GM21576 (cell line): ENCODE data around the gene PRKACA.
"Not testable (repeated sequence)": the region's sequence is repeated elsewhere in the genome, so short reads cannot be mapped to it uniquely, and the experiment has no call there.

Source experiments
- ATAC-seq: cut with Tn5 transposase; IDR thresholded peaks from one replicate; pipeline ENCODE4 v1.9.1; 2021; ENCODE audit warnings: mild to moderate bottlenecking, moderate library complexity; ENCODE audit not compliant: unreplicated experiment

PRKACA gene

GRCh38 chr19:14052470-14052869 lies 65.1 kb downstream of the PRKACA start:
- no peak for ATAC-seq

DNA sequence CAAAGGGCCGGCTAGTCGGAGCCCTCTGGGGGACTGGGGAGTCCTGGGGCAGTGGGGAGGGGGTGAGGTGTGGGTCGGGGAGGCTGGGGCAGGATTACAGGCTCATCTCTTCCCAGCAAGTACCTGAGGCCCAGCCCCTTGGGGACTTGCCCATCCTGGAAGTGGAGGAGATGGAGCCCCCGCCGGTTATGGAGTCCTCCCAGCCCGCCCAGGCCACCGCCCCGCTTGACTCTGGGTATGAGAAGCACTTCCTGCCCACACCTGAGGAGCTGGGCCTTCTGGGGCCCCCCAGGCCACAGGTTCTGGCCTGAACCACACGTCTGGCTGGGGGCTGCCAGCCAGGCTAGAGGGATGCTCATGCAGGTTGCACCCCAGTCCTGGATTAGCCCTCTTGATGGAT lies 65.6 kb downstream of the PRKACA start:
- no peak for ATAC-seq

- not testable (repeated sequence) for ATAC-seq
Measured at GRCh38 chr19:14050961-14051360, 66.6 kb downstream of the PRKACA start.

DNA sequence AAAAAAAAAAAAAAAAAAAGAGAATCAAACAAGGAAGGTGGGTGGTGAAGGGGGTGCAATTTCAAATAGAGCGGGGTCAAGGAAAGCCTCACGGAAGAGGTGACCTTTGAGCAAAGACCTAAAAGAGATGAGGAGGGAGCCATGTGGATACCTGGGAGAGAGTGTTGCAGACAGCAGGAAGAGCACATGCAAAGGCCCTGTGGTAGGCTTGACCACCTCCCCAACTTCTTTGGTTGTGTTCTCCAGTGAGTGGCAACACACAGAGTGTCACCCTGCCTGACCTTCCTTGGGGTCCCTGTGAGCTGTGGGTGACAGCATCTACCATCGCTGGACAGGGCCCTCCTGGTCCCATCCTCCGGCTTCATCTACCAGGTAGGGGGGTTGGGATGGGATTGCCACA lies 67.0 kb downstream of the PRKACA start:
- ATAC-seq, result no peak

GRCh38 chr19:14048443-14049153 lies 69.0 kb downstream of the PRKACA start:
- ATAC-seq, result no peak

DNA sequence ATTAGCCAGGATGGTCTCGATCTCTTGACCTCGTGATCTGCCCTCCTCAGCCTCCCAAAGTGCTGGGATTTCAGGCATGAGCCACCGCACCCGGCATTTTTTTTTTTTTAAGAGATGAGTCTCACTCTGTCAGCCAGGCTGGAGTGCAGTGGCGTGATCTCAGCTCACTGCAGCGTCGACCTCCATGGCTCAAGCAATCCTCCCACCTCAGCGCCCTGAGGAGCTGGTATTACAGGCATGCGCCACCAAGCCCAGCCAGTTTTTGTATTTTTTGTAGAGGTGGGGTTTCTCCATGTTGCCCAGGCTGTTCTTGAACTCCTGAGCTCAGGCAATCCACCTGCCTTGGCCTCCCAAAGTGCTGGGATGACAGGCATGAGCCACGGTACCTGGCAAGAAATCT lies 69.7 kb downstream of the PRKACA start:
- ATAC-seq, result not testable (repeated sequence)

DNA sequence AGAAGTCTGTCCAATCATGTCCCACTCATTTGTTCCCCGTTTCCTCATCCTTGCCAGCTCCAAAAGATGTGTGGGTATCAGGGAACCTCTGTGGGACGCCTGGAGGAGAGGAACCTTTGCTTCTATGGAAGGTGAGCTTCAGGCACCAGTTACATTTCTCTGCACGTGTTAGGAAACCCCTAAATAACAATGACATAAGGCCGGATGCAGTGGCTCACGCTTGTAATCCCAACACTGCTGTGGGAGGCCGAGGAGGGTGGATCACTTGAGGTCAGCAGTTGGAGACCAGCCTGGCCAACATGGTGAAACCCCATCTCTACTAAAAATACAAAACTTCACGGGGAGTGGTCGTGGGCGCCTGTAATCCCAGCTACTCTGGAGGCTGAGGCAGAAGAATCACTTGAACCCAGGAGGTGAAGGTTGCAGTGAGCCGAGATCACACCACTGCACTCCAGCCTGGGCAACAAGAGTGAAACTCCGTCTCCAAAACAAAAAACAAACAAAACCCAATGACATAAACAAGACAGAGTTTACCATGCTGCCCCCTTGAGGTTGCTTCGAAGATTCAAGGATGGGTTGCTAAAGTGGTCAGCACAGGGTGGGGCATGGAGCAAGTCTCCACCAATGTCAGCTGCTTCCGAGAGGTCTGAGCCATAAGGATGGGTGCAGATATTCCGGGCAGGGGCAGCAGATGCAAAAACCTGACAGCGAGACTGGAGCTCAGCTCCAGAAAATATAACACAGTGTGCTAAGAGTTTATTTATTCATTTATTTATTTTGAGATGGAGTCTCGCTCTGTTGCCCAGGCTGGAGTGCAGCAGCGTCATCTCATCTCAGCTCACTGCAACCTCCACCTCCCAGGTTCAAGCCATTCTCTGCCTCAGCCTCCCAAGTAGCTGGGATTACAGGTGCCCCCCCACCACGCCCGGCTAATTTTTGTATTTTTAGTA lies 74.6 kb downstream of the PRKACA start:
- not testable (repeated sequence) for ATAC-seq
